Measurements from ENCODE around the gene GABRG3.

DNA sequence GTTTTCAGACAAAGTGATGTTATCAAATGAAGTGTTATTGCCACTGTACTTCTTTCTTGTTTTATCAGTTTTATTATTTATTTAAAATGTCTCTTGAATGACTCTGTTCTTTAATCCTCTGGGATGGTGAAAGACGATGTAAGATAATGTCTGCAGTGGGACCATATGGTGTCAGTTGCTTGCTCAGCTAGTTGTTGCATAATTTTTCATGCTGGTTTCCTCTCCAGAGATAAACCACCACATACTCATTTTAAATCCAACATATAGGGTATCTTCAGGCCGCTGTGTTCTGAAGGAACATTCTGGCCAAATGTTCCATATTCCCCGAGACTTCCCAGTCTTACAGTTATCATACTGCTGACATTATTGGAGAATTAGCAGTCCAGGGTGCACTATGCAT lies 75.9 kb downstream of the GABRG3 start:
- TF ChIP-seq, protein P1, sequence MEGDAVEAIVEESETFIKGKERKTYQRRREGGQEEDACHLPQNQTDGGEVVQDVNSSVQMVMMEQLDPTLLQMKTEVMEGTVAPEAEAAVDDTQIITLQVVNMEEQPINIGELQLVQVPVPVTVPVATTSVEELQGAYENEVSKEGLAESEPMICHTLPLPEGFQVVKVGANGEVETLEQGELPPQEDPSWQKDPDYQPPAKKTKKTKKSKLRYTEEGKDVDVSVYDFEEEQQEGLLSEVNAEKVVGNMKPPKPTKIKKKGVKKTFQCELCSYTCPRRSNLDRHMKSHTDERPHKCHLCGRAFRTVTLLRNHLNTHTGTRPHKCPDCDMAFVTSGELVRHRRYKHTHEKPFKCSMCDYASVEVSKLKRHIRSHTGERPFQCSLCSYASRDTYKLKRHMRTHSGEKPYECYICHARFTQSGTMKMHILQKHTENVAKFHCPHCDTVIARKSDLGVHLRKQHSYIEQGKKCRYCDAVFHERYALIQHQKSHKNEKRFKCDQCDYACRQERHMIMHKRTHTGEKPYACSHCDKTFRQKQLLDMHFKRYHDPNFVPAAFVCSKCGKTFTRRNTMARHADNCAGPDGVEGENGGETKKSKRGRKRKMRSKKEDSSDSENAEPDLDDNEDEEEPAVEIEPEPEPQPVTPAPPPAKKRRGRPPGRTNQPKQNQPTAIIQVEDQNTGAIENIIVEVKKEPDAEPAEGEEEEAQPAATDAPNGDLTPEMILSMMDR (IDR thresholded peaks at IDR 0.05; ENCODE audit: low read depth, low read length, missing input control) = no peak
- no peak for TF ChIP-seq GABPA (IDR thresholded peaks at IDR 0.05 in 1 of 2, conservative IDR thresholded peaks at IDR 0.05 in 1 of 2)
- TF ChIP-seq, protein P2, sequence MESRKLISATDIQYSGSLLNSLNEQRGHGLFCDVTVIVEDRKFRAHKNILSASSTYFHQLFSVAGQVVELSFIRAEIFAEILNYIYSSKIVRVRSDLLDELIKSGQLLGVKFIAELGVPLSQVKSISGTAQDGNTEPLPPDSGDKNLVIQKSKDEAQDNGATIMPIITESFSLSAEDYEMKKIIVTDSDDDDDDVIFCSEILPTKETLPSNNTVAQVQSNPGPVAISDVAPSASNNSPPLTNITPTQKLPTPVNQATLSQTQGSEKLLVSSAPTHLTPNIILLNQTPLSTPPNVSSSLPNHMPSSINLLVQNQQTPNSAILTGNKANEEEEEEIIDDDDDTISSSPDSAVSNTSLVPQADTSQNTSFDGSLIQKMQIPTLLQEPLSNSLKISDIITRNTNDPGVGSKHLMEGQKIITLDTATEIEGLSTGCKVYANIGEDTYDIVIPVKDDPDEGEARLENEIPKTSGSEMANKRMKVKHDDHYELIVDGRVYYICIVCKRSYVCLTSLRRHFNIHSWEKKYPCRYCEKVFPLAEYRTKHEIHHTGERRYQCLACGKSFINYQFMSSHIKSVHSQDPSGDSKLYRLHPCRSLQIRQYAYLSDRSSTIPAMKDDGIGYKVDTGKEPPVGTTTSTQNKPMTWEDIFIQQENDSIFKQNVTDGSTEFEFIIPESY (IDR thresholded peaks at IDR 0.05) = no peak
- TF ChIP-seq TAF1 (conservative IDR thresholded peaks at IDR 0.05) = no peak

All from liver (tissue), 3 donors.